H9 (cell line): ENCODE measurements around the gene OXER1. TPM values are rescaled to one million over a fixed set of nuclear protein-coding genes. Genes with fewer than 3 reads are reported as not detected.

Experiments used
- DNase-seq: peaks from one replicate; pipeline ENCODE4 v3.0.0-alpha.2; 2017
- H2AFZ ChIP-seq: one replicate; pipeline ENCODE4 v1.6.1; 2013; ENCODE audit warnings: mild to moderate bottlenecking, low read length, control low read depth, moderate library complexity
- H2AK5ac ChIP-seq: 2 replicates; pipeline ENCODE4 v1.6.1; 2013; ENCODE audit warnings: low read length, control low read depth, mixed read lengths; ENCODE audit not compliant: insufficient read length
- H2BK120ac ChIP-seq: one replicate; pipeline ENCODE4 v1.6.1; 2013; ENCODE audit warnings: low read depth, mild to moderate bottlenecking, low read length, control low read depth, inconsistent platforms; ENCODE audit not compliant: poor library complexity, severe bottlenecking
- H2BK12ac ChIP-seq: 2 replicates; pipeline ENCODE4 v1.6.1; 2013; ENCODE audit warnings: low read length, control low read depth, mixed read lengths, low read depth; ENCODE audit not compliant: insufficient read length
- H2BK15ac ChIP-seq: 2 replicates; pipeline ENCODE4 v1.6.1; 2013; ENCODE audit warnings: low read depth, low read length, control low read depth
- H2BK20ac ChIP-seq: one replicate; pipeline ENCODE4 v1.6.1; 2013; ENCODE audit warnings: low read depth, mild to moderate bottlenecking, low read length, control low read depth, inconsistent platforms; ENCODE audit not compliant: poor library complexity, severe bottlenecking
- H2BK5ac ChIP-seq: 2 replicates; pipeline ENCODE4 v1.6.1; 2013; ENCODE audit warnings: low read length, control low read depth, mixed read lengths; ENCODE audit not compliant: insufficient read length
- H3K14ac ChIP-seq: 2 replicates; pipeline ENCODE4 v1.6.1; 2013; ENCODE audit warnings: low read length, control low read depth; ENCODE audit not compliant: insufficient read depth
- H3K18ac ChIP-seq: 2 replicates; pipeline ENCODE4 v1.6.1; 2013; ENCODE audit warnings: low read depth, mild to moderate bottlenecking, mixed read lengths, low read length, control low read depth; ENCODE audit not compliant: insufficient read length
- H3K23ac ChIP-seq: 2 replicates; pipeline ENCODE4 v1.6.1; 2013; ENCODE audit warnings: low read length, control low read depth, mixed read lengths, low read depth; ENCODE audit not compliant: insufficient read length
- H3K23me2 ChIP-seq: 2 replicates; pipeline ENCODE4 v1.6.1; 2013; ENCODE audit warnings: low read depth, mild to moderate bottlenecking, mixed read lengths, low read length, control low read depth; ENCODE audit not compliant: insufficient read length, poor library complexity, severe bottlenecking
- H3K27ac ChIP-seq: 2 replicates; pipeline ENCODE4 v1.5.1; 2013; ENCODE audit warnings: low read length, control low read depth, mixed read lengths, low read depth; ENCODE audit not compliant: insufficient read length
- H3K27me3 ChIP-seq: 2 replicates; pipeline ENCODE4 v1.6.1; 2013; ENCODE audit warnings: low read length, control low read depth, inconsistent platforms; ENCODE audit not compliant: insufficient read depth
- H3K4ac ChIP-seq: 2 replicates; pipeline ENCODE4 v1.6.1; 2013; ENCODE audit warnings: low read depth, mild to moderate bottlenecking, control low read depth, inconsistent platforms, low read length, moderate library complexity
- H3K4me1 ChIP-seq: 2 replicates; pipeline ENCODE4 v1.6.1; 2013; ENCODE audit warnings: low read length, control low read depth, inconsistent platforms; ENCODE audit not compliant: insufficient read depth
- H3K4me2 ChIP-seq: 2 replicates; pipeline ENCODE4 v1.6.1; 2013; ENCODE audit warnings: low read length, control low read depth, mixed read lengths; ENCODE audit not compliant: insufficient read length, insufficient read depth
- H3K56ac ChIP-seq: 2 replicates; pipeline ENCODE4 v1.6.1; 2013; ENCODE audit warnings: low read depth, mild to moderate bottlenecking, mixed read lengths, low read length, control low read depth; ENCODE audit not compliant: insufficient read length
- H3K79me1 ChIP-seq: 2 replicates; pipeline ENCODE4 v1.6.1; 2013; ENCODE audit warnings: low read depth, mild to moderate bottlenecking, moderate library complexity, low read length, control low read depth, inconsistent platforms; ENCODE audit not compliant: insufficient read depth, poor library complexity, severe bottlenecking
- H3K79me2 ChIP-seq: 2 replicates; pipeline ENCODE4 v1.6.1; 2013; ENCODE audit warnings: low read length, control low read depth, inconsistent platforms; ENCODE audit not compliant: insufficient read depth
- H3K9ac ChIP-seq: 2 replicates; pipeline ENCODE4 v1.6.1; 2013; ENCODE audit warnings: low read length, control low read depth, mixed read lengths; ENCODE audit not compliant: insufficient read length; ENCODE audit errors: extremely low read depth
- H3K9me3 ChIP-seq: one replicate; pipeline ENCODE4 v1.6.1; 2013; ENCODE audit warnings: low read depth, low read length, inconsistent platforms; ENCODE audit not compliant: control insufficient read depth
- H3T11ph ChIP-seq: one replicate; pipeline ENCODE4 v1.6.1; 2013; ENCODE audit warnings: mild to moderate bottlenecking, low read length, control low read depth, inconsistent platforms
- H4K20me1 ChIP-seq: one replicate; pipeline ENCODE4 v1.6.1; 2013; ENCODE audit not compliant: control insufficient read depth, insufficient read length, insufficient read depth
- H4K5ac ChIP-seq: 2 replicates; pipeline ENCODE4 v1.6.1; 2013; ENCODE audit warnings: low read depth, mild to moderate bottlenecking, mixed read lengths, low read length, control low read depth; ENCODE audit not compliant: insufficient read length
- H4K8ac ChIP-seq: replicated peaks from 2 replicates; pipeline ENCODE4 v1.6.1; 2013; ENCODE audit warnings: low read length, control low read depth, mixed read lengths, low read depth; ENCODE audit not compliant: insufficient read length
- H4K91ac ChIP-seq: 2 replicates; pipeline ENCODE4 v1.6.1; 2013; ENCODE audit warnings: low read depth, mild to moderate bottlenecking, moderate library complexity, mixed read lengths, low read length, control low read depth; ENCODE audit not compliant: insufficient read length
- H3K27ac Mint-ChIP-seq, 3 experiments: 2 replicates in 2 of 3; 3 replicates in 1 of 3; pipeline ENCODE4 v1.8.0; 2020 to 2021; ENCODE audit warnings: mixed read lengths in 3 of 3, mild to moderate bottlenecking in 1 of 3, moderate library complexity in 1 of 3
- H3K27me3 Mint-ChIP-seq: 2 replicates; pipeline ENCODE4 v1.8.0; 2021; ENCODE audit warnings: low read depth, mild to moderate bottlenecking, moderate library complexity, mixed read lengths
- H3K36me3 Mint-ChIP-seq, 3 experiments: 2 replicates in 2 of 3; 3 replicates in 1 of 3; pipeline ENCODE4 v1.8.0; 2020 to 2021; ENCODE audit warnings: low read depth in 3 of 3, mixed read lengths in 3 of 3; ENCODE audit not compliant: insufficient read depth in 1 of 3
- H3K4me1 Mint-ChIP-seq, 2 experiments: 2 replicates each; pipeline ENCODE4 v1.8.0; 2020; ENCODE audit warnings: mixed read lengths in 2 of 2
- H3K4me3 Mint-ChIP-seq, 2 experiments: 2 replicates in 1 of 2; 3 replicates in 1 of 2; pipeline ENCODE4 v1.8.0; 2020 to 2021; ENCODE audit warnings: mild to moderate bottlenecking in 2 of 2, mixed read lengths in 2 of 2, moderate library complexity in 1 of 2
- H3K9me3 Mint-ChIP-seq, 2 experiments: 2 replicates in 1 of 2; 3 replicates in 1 of 2; pipeline ENCODE4 v1.8.0; 2020; ENCODE audit warnings: mild to moderate bottlenecking in 2 of 2, mixed read lengths in 2 of 2, moderate library complexity in 1 of 2
- CTCF ChIP-seq: fragments of 200-600 bp; sonication (generic); conservative IDR thresholded peaks from 3 replicates; pipeline ENCODE4 v1.8.0; 2021; ENCODE audit warnings: antibody characterized with exemption, mild to moderate bottlenecking
- total RNA-seq: library from RNA; stranded (reverse); gene quantifications from 2 replicates; pipeline ENCODE4 v1.2.1, GENCODE V29; 2021

The OXER1 gene
- total RNA-seq, 1 experiment from 2014 or later, result 1.6 TPM

- no peak overlapping the region for H2BK15ac ChIP-seq
- H3K56ac ChIP-seq, result no peak overlapping the region
- H3K79me2 ChIP-seq, result no peaks in the 10 kb centered on the region
- H3K23ac ChIP-seq, result no peak overlapping the region
- no peaks in the 10 kb centered on the region for H3K4me1 ChIP-seq
- Mint-ChIP-seq H3K4me1 (peaks cover 27 to 29% of the 10 kb centered on the region in 2 experiments), H3K4me3 (no peak overlapping the region), H3K27me3 (no peaks in the 10 kb centered on the region), H3K36me3 (peaks cover 38 to 42% (median 41%) of the 10 kb centered on the region in 3 experiments), H3K9me3 (peaks cover 0 to 14% of the 10 kb centered on the region in 2 experiments), H3K27ac (peak overlapping the region in 1 of 3 experiments; percentile 62; a peak in 1 of 7 replicates)
- H3K79me1 ChIP-seq, result no peaks in the 10 kb centered on the region
- H3K23me2 ChIP-seq, result no peaks in the 10 kb centered on the region
- H3K9ac ChIP-seq, result no peak overlapping the region
- DNase-seq, result no peak
- no peak overlapping the region for H2AFZ ChIP-seq
- no peak overlapping the region for H3K14ac ChIP-seq
- no peak overlapping the region for H3K4ac ChIP-seq
- no peak overlapping the region for H4K5ac ChIP-seq
- H2AK5ac ChIP-seq, result no peak overlapping the region
- no peak overlapping the region for H3K4me2 ChIP-seq
- no peaks in the 10 kb centered on the region for H4K20me1 ChIP-seq
- H4K8ac ChIP-seq, result no peak overlapping the region
- no peak overlapping the region for H3K27ac ChIP-seq
- H2BK5ac ChIP-seq, result no peak overlapping the region
- H3K27me3 ChIP-seq, result no peaks in the 10 kb centered on the region
- no peak overlapping the region for H3K18ac ChIP-seq
- H3K9me3 ChIP-seq, result no peaks in the 10 kb centered on the region
- no peak overlapping the region for H2BK120ac ChIP-seq
- H3T11ph ChIP-seq, result no peak overlapping the region
- TF ChIP-seq CTCF, result no peak
- no peak overlapping the region for H2BK12ac ChIP-seq
- H2BK20ac ChIP-seq, result no peak overlapping the region
- H4K91ac ChIP-seq, result no peak overlapping the region
Measured at GRCh38 chr2:42736598-42737322, 27.2 kb downstream of the OXER1 start.
